ENCODE results near the gene MGAT4C.

GRCh38 chr12:86198696-86199444, 57.3 kb downstream of the MGAT4C start:
- TF ChIP-seq EZH2 (IDR thresholded peaks at IDR 0.05) (no peak), CTCF (IDR thresholded peaks at IDR 0.05) (no peak)
